GM18499 (cell line): ENCODE results near the gene PRKCA.
"Not testable (repeated sequence)": the region's sequence is repeated elsewhere in the genome, so short reads cannot be mapped to it uniquely, and the experiment has no call there.

Source experiments
- ATAC-seq: cut with Tn5 transposase; IDR thresholded peaks from one replicate; pipeline ENCODE4 v1.9.1; 2021; ENCODE audit warnings: moderate number of reproducible peaks; ENCODE audit not compliant: insufficient read depth, unreplicated experiment

PRKCA gene

GRCh38 chr17:66301864-66302741, at the start of gene PRKCA:
Gene PRKCA, plus strand, starts transcription at chr17:66302613.
- no peak for ATAC-seq

DNA sequence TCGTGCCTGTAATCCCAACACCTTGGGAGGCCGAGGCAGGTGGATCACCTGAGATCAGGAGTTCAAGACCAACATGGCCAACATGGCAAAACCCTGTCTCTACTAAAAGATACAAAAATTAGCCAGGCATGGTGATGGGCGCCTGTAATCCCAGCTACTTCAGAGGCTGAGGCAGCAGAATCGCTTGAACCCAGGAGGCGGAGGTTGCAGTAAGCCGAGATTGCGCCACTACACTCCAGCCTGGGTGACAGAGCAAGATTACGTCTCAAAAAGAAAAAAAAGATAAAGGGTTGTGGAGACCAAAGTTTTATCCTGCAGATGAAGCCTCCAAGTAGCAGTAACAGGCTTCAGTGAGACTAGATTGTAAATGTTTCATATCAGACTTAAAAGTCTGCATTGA, 49.0 kb upstream of the PRKCA start:
- not testable (repeated sequence) for ATAC-seq

- peak; percentile 75 for ATAC-seq
Observed at GRCh38 chr17:66255112-66255511, 47.3 kb upstream of the PRKCA start.

DNA sequence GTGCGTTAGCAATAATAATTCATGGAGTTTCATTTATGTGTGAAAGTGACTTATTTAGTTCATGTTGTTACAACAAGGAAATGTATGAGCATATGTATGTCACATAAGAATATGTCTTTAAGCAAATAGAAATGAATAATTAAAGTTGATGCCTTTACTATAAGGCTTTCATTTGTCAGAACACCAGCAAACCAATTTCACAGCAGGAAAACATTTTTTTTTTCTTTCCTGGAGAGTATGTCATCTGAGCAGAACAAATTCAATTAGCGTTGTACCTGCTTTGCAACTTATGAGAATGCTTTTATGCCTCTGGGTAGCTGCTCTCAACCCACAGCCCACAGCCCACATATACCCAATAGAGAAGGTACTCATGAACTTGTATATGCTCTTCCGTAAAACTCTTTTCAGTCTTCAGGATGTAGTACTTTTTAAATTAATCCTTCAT, 46.9 kb upstream of the PRKCA start:
- ATAC-seq, result no peak

DNA sequence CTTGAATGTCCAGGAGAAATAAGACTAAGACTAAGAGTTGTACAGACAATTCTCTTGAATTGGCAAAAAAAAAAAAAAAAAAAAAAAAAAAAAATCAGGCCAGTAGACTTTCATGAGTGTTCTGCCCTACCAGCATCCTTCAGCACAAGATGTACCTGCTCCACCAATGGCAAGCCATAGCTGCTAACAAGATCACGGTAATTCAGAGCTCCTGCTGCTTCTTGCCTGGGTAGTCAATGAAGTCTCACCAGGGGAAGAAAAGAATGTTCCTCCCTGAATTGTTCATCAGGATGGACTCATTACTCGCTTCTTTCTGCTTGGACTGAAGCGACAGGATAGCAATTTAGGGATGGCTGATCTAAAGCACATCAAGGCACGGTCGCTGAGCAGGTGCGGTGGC, 42.1 kb upstream of the PRKCA start:
- no peak for ATAC-seq

DNA sequence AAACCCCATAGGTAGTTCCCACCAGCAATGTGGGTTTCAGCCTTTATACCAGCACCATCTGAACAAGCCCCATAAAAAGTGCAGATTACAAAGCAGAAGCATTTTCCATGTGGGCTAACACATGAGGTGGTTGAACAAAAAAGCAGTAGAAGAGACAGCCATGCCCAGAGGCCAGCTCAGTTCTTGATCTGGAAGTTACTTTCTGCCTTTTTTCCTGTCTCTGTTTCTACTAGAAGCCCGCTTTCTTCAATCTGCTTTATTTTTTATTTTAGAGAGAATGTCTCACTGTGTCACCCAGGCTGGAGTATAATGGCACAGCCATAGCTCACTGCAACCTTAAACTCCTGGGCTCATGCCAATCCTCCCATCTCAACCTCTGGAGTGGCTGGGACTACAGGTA, 41.7 kb upstream of the PRKCA start:
- ATAC-seq, result no peak

- no peak for ATAC-seq
Observed at GRCh38 chr17:66262767-66263166, 39.6 kb upstream of the PRKCA start.

GRCh38 chr17:66264696-66265095, 37.7 kb upstream of the PRKCA start:
- no peak for ATAC-seq

DNA sequence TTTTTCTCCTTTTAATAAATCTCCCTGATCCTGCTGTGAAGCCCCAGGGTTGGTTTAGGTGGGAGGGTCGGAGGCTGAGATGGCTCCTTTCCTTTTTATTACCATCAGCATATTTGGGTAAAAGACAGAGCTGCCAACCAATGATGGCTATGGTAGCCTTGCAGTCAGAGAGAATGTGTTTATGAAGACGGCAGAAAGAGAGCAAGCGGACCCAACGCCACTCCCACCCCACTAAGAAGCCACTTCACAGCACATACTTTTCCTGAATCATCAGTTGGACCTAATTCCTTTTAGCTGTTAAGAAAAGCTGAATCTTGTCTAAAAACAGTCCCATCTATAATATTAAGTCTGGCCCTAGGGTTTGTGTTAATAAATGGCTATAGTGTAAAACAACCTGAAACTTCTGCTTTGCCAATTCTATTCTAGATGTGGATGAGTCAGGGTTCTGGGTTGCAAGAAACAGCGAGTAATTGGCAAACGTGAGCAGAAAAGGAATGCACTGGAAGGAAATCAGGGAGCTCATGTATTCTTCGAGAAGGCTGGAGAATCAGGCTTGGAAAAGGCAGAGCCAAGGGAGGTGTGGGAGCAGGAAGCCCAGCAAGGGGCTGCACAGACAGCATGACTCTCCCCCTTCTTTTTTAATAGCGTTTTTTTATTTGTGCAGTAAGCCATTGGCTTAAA, 34.0 kb upstream of the PRKCA start:
- no peak for ATAC-seq

DNA sequence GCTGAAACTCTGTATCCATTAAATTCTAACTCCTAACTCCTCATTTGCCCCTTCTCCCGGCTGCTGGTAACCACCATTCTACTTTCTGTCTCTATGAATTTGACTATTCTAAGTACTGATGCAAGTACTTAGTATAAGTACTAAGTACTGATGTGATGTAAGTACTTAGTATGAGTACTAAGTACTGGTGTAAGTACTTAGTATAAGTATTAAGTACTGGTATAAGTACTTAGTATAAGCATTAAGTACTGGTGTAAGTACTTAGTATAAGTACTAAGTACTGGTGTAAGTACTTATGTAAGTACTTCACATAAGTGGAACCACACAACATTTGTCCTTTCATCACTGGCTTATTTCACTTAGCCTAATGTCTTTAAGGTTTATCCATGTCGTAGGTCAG, 32.3 kb upstream of the PRKCA start:
- no peak for ATAC-seq

DNA sequence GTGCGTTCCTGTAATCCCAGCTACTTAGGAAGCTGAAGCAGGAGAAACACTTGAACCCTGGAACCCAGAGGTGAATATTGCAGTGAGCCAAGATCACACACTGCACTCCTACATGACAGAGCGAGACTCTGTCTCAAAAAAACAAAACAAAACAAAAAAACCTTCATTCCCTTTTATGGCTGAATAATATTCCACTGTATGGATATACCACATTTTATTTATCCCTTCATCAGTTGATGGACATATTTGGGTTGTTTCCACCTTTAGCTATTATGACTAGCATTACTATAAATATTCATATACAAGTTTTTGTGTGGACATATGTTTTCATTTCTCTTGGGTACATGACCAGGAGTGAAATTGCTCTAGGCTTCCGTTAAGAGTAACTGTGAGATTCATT, 30.9 kb upstream of the PRKCA start:
- ATAC-seq, result no peak

- no peak for ATAC-seq
Observed at GRCh38 chr17:66272811-66273585, 29.4 kb upstream of the PRKCA start.

GRCh38 chr17:66273586-66273848, 28.9 kb upstream of the PRKCA start:
- ATAC-seq, result no peak

GRCh38 chr17:66275651-66276050, 26.8 kb upstream of the PRKCA start:
- ATAC-seq, result no peak

GRCh38 chr17:66276328-66276937, 26.0 kb upstream of the PRKCA start:
- ATAC-seq, result no peak

GRCh38 chr17:66277191-66277590, 25.2 kb upstream of the PRKCA start:
- no peak for ATAC-seq

- no peak for ATAC-seq
Observed at GRCh38 chr17:66281661-66282369, 20.6 kb upstream of the PRKCA start.

DNA sequence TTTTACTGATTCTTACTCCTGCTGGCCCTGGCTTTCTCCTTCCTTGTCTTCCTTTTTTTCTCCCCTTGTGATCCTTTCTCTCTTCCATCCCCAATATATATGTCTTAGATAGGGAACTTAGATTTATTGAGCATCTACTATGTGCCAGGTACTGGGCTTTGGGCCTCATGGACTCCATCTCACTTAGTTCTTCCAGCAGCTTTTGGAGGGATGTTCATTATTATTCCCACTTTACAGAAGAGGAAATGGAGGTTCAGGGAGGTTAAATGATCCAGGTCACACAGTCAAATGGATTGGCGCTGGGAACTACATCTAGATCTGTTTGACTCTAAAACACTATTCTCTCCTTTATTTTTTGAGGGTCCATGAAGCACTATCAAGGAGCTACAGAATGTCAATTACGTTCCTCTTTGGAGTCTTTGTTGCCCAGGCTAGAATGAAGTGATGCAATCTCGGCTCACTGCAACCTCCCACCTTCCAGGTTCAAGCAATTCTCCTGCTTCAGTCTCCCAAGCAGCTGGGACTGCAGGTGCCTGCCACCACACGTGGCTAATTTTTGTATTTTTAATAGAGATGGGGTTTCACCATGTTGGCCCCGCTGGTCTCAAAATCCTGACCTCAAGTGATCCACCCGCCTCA, 19.0 kb upstream of the PRKCA start:
- no peak for ATAC-seq

DNA sequence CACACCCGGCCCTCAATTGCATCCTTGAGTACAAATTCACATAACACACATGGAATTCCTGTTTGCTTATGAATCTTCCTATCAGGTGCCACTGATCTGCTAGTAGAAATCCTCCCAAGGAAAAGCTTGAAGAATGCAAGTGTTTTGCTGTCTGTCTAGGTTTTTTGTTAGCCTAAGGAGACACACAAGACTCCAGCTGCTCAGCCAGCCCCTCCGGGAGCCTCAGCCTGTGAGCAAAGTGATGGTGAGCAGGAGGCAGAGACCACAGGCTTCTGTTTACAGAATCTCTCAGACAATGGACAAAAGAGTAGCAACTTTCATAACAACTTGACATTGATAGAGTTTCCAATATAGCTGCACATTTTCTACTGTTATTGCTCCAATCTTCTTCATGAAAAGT, 18.4 kb upstream of the PRKCA start:
- ATAC-seq, result no peak

GRCh38 chr17:66285149-66285548, 17.3 kb upstream of the PRKCA start:
- no peak for ATAC-seq
